NCI-H2029 treated with DMSO at 0.1 percent for 48 hours (cell line): Measurements from ENCODE around the gene PRKCA.
"Not testable (repeated sequence)": the region's sequence is repeated elsewhere in the genome, so short reads cannot be mapped to it uniquely, and the experiment has no call there.

Source experiments
- DNase-seq: peaks from one replicate; lab custom pipeline; 2025; lab: John Stamatoyannopoulos, UW

PRKCA gene

GRCh38 chr17:66326476-66327047, 24.1 kb downstream of the PRKCA start:
- no peak for DNase-seq

GRCh38 chr17:66330646-66331037, 28.2 kb downstream of the PRKCA start:
- DNase-seq = no peak

DNA sequence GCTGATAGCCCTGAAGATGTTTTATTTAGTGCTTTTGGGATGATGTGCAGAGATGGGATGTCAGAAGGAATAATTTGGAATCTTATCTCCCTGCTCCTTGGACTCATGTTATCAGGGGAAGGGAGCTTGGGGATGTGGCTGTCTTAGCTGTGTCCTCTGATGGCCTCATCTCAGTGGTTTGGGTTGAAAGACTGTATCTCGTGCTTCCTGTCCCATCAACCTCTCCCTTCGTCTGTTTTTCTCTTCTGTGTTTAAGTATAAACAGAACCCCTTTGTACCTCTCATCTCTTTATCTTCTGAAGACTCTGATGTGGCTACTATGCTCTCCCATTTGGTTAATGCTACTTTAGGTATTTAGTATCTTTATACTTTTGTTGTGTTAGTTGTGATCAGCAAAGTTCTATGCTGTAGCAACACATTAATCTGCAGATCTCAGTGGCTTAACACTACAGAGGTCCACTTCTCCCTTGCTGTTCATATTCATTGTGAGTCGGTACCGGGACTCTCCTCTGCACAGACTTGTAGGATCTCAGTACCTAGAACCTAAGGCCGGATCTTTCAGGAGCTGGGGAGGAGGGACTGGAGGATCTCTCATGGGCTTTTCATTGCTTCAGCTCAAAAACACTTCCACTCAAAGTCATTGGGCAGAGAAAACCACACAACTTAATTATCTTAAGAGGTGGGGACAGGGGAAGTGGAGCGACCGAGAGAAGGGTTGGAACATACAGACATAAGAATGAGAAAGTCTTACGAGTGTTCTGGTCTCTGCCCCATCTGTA, 28.8 kb downstream of the PRKCA start:
- DNase-seq = no peak

GRCh38 chr17:66335797-66336196, 33.4 kb downstream of the PRKCA start:
- no peak for DNase-seq

DNA sequence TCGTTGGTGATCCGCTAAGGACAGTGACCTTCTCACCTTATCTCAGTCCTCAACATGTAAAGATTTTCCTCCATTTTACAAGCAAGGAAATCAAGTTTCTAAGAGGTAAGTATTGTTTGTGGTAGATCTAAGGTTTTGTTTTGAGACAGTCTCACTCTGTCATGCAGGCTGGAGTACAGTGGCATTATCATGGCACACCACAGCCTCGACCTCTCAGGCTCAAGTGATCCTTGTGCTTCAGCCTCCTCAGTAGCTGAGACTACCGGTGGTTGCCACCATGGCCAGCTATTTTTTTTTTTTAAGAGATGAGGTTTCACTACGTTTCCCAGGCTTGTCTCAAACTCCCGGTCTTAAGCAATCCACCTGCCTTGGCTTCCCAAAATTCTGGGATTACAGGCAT, 34.9 kb downstream of the PRKCA start:
- no peak for DNase-seq

DNA sequence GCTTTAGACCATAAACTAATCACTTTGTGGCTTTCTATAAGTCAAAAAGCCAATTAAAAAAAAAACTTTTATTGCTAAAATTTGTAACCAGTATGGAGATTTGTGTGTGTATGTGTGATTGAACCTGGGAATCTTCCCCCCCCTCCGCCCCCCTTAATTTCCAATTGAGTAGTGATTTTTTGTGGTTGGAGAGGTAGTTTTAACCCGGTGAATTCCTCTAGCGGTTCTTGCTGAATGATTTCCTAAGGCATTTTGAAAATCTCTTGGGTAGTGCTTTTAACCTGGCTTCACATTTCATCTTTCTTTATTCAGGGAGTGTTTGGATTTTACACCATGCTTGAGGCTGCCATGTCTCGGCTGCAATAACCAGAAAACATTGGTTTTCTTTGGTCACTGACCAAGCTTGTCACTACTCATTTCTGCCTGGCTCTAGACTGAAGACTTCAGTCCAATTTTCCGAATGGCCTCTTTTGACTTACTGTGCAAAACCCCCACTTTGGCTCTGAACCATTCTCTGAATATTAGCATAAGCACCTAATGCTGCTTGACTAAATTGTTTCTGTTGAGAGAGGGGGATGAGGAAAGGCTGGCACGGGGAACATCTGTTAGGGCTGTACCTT, 35.6 kb downstream of the PRKCA start:
- DNase-seq = no peak

- DNase-seq = no peak
These were observed 36.5 kb downstream of the PRKCA start for GRCh38 chr17:66338937-66339336.

- DNase-seq = no peak
These were observed 37.1 kb downstream of the PRKCA start for GRCh38 chr17:66339561-66339960.

GRCh38 chr17:66340720-66341119, 38.3 kb downstream of the PRKCA start:
- DNase-seq = no peak

DNA sequence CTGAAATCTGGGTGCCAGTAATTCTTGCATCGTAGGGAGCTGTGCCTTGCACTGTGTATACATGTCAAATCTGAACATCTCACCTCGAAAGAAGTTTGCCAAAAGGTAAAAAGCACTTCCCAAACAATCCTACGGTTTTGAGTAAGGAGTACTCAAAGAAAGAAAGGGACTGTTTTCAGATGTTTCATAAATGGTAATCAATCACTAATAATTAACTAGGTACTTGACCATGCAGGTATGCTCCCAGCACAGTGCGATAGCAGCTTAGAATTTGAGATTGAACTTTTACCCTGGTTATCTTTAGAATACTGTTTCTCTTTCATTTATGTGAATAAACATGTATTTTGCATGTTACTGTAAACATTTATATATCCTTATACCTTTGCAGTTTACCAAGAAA, 39.0 kb downstream of the PRKCA start:
- no peak for DNase-seq

- DNase-seq = not testable (repeated sequence)
These were observed 39.9 kb downstream of the PRKCA start for GRCh38 chr17:66342263-66342662.

DNA sequence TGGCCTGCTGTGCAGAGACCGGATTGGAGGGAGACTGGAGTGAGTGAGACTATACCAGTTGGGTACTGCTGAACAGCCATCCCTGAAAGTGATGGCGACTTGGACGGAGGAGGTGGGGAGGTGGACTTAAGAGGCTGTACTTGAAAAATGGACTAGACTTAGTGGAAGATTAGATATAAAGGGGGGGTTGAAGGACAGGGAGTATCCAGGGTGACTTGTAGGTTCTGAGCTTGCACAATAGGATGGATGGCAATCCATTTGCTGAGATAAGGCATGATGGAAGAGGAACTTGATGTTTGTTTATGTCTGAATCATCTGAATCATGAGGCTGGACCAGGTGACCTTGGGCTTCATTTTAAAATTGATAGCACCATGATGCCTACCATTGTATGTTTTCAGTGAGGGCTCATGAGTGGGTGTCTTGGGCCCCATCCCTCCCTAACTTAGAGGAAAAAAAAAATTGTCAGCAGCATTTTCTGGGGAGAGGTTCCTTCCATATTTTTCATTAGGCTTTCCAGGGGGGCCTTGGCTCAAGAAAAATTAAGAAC, 41.2 kb downstream of the PRKCA start:
- DNase-seq = no peak

- no peak for DNase-seq
These were observed 42.1 kb downstream of the PRKCA start for GRCh38 chr17:66344473-66344872.

DNA sequence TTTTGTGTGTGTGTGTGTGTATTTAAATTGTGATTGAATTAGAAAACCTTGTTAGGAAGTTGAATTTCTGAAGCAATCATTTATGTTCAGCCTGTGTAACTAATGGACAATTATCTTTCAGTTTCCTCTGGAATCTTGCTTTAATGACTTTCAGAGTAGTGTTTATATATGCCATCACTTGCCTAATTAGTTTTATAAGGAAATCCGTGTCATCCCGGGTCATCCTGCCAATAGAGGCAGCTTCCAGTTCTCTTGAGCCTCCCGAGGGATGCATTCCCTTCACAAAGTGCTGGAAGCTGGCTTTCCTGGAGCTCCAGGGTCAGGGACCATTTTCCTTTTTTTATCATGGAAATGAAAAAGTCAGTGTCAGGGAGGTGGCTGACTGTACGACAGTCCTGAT, 42.9 kb downstream of the PRKCA start:
- DNase-seq = no peak

GRCh38 chr17:66345949-66346638, 43.7 kb downstream of the PRKCA start:
- DNase-seq = not testable (repeated sequence)

- DNase-seq = peak; percentile 64
These were observed 45.5 kb downstream of the PRKCA start for GRCh38 chr17:66347661-66348514.

- DNase-seq = no peak
These were observed 46.3 kb downstream of the PRKCA start for GRCh38 chr17:66348584-66349165.

- no peak for DNase-seq
These were observed 47.3 kb downstream of the PRKCA start for GRCh38 chr17:66349521-66350254.

DNA sequence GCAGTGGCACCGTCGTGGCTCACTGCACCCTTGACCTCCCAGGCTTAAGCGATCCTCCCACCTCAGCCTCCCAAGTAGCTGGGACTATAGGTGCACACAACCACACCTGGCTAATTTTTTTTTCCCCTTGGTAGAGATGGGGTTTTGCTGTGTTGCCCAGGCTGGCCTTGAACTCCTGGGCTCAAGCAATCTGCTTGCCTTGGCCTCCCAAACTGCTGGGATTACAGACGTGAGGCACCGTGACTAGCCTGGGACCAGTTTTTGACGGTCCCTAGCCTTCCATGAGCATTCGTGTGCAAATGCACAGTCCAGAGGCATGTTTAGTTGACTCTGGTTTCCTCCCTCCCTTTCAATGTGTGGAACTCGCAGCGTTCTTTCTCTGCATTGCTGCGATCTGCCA, 48.2 kb downstream of the PRKCA start:
- not testable (repeated sequence) for DNase-seq

DNA sequence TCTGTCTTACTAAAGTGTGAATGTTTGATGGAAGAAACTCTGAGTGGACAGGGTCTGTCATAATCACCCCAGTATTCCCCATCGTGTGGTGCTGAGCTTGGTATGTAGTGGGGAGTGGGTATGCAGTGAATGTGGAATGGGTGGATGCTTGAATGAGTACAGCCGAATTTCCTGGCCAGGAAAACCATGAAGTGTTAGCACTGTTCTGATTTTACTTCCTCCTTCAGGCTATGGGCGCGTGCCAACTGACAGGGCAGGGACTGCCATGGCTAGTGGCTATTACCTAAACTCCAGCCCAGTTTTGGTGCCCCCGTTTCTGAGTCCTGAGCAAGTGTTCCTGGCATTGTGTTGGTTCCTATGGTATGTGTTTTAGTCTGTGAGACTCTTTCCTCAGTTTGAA, 48.6 kb downstream of the PRKCA start:
- DNase-seq = peak; percentile 8
